GM21529 (cell line): Measurements from ENCODE around the gene ANKDD1A.

ENCODE experiments used
- ATAC-seq: cut with Tn5 transposase; IDR thresholded peaks from one replicate; pipeline ENCODE4 v1.9.1; 2021; ENCODE audit not compliant: unreplicated experiment

ANKDD1A gene

DNA sequence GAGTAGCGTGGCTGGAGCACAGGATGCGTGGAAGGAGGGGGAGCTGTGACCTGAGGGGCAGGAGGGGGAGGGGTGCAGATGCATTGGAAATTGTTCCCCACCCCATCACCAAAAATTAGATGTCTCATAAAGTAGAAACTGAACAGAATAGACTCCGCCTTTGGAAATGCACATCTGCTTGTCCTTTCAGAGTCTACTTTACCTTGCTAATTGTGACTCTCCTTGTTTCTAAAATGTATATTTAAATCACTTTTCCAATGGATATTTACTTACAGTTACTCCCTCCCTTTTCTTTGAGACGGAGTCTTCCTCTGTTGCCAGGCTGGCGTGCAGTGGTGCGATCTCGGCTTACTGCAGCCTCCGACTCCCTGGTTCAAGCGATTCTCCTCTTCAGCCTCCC lies 47.4 kb downstream of the ANKDD1A start:
- no peak for ATAC-seq

DNA sequence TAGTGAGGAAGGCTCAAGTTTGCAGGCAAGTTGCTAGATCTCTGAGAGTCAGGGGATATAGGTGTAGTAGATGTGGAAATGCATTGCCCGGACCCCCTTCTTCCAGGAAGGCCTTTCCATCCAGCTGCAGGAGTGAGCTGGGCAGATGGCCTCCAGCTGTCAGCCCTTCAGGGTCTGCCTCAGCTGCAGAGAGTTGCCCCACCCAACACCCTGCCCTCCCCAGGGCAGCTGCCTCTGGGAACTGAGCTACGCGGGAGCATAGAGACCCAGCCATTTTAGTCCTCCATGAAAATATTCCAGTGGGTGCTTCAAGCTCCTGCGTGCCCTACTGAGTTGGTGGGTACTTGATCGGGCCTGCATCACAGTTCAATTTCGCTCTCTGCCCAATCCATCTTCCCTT lies 48.5 kb downstream of the ANKDD1A start:
- no peak for ATAC-seq

GRCh38 chr15:64961013-64961412 lies 49.3 kb downstream of the ANKDD1A start:
- ATAC-seq: no peak

DNA sequence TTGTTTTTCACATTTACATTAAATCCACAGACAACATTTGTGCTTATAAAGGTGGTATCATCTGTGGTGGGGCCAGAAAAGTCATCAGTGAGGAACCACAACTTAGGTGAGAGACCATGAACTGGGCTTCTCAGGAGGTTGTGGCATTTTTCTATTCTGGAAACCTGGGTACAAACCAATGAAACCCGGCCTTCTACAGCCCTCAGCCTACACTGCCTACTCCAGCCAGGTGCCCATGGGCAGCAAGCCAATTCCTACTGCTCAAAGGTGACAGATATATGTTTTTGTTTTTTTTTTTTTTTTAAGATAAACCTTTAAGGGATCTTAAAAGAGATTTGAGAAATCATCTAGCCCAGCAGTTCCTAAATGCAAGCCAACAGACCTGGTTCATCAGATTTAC lies 57.7 kb downstream of the ANKDD1A start:
- no peak for ATAC-seq

DNA sequence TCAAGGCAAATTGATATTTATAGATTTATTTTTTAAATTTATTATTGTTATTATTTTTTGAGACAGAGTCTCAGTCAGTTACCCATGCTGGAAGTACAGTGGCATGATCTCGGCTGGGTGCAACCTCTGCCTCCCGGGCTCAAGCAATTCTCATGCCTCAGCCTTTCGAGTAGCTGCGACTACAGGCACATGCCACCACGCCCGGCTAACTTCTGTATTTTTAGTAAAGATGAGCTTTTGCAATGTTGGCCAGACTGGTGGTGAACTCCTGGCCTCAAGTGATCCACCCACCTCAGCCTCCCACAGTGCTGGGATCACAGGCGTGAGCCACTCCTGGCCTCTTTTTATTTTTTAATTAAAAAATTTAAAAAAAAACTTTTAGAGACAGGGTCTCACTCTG lies 59.0 kb downstream of the ANKDD1A start:
- ATAC-seq: no peak

DNA sequence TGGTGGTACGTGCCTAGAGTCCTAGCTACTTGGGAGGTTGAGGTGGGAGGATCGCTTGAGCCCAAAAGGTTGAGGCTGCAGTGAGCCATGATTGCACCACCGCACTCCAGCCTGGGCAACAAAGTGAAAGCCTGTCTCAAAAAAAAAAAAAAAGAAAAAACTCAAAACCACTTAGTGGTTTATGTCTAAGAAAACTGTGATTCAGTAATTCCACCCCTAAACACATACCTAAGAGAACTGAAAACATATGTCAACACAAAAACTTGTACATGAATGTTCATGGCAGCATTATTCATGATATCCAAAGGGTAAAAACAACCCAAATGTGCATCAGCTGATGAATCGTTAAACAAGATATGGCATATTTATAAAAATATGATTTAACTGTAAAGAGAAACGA lies 63.7 kb downstream of the ANKDD1A start:
- ATAC-seq: no peak

DNA sequence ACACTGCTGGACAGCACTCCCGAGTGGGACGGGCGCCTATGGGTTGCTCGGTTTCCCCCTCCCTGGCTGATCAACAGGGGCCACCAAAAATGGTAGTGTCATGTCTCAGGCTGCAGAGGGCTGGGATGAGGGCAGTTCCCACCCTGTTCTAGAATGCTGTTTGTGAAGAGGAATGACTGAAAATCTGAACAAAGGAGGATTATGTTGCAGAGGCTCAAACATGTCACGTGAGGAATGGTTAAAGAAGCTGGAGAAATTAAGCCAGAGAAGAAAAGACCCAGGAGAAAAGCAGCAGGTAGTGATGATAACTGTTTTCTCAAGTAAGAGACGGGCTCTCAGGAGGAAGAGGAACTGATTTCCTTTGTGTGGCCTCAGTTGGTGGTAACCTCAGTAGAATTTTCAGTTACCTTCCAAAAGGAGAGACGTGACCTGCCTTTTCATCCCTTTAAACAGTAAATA lies 67.6 kb downstream of the ANKDD1A start:
- ATAC-seq: no peak

DNA sequence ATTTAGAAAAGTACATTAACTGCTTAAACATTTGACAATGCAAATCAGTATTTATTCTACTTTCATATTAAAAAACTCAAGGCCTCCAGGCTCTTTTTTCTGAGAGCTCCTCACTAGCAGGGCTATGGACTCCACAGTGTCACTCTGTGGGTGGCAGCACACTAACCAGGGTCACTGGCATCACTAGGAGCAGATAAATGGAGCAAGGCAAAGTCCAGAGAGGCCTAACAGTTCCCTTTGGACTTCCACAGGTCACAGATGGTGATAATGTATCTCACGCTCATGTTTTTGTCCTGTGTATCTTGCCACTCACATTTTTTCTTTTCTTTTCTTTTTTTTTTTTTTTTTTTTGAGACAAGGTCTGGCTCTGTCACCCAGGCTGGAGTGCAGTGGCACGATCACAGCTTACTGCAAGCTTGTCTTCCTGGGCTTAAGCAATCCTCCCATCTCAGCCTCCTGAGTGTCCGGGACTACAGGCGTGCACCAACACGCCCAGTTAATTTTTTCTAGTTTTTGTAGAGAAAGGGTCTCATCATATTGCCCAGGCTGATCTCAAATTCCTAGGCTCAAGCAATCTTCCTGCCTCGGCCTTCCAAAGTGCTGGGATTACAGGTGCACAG lies 70.2 kb downstream of the ANKDD1A start:
- no peak for ATAC-seq

GRCh38 chr15:64982472-64982871 lies 70.8 kb downstream of the ANKDD1A start:
- ATAC-seq: no peak

DNA sequence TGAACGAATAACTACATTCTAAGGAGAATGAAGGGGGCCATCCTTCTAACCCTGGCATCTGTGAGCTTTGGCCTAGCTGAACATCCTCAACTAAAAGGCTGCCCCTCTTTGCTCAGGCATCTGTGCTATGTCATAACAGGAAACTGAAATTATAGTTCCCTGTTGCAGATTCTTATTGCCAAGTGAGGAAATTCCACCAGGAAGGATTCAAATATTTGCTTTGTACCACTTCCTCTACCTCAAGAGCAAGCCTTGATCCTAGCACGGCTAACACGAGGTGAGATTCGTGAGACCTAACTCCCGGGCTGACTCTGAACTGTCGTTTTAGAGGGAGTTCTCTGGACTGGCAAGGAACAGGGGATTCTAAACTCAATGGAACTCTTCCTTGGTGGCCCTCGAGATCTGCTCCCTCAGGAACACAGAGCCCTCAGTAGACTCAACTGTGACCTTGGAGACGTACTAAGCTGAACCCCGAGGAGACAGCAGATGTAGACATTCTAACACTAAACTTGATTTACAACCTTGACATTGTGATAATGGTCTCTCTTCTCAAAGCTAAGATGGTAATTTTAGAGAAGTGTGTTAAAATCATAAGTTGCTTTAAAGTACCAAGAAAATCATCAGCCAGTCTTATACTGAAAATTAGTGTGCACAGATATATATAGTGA lies 73.8 kb downstream of the ANKDD1A start:
- ATAC-seq: no peak

- ATAC-seq: no peak
Measured at GRCh38 chr15:64987136-64987535, 75.4 kb downstream of the ANKDD1A start.

- peak; percentile 93 for ATAC-seq
Measured at GRCh38 chr15:64989416-64990167, 77.9 kb downstream of the ANKDD1A start, which contains the start of gene SPG21. Gene SPG21, minus strand, starts transcription at chr15:64989914. Its CDS starts 6,345 bp downstream, at chr15:64983569.

- ATAC-seq: no peak
Measured at GRCh38 chr15:64990168-64990470, 78.4 kb downstream of the ANKDD1A start.

DNA sequence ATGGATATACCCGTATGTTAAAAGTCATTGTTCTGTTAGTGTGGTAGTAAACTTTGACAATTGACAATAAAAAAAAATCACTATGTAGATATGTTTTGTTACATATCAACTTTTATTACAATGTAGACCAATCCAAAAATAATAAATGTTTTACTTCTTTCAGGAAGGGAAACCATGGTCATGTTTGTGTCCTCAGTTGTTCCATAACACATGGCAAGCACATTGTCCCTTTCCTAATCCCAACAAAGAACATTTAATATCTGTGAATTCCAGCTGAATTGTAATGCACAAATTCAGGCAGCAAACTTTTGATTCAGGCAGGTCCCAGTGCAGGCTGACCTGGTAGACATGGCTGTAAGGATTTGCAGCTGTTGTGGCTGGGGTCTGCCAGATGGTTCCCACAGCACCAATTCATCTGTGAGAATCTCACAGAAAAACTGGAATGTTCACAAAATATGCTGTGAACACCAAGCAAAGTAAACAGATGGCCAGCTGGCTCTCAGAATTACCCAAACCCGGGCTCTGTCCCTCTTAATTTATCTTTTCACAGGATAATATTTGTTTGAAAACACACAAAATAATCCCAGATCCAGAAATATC lies 79.9 kb downstream of the ANKDD1A start:
- no peak for ATAC-seq

GRCh38 chr15:64993290-64993689 lies 81.6 kb downstream of the ANKDD1A start:
- no peak for ATAC-seq

DNA sequence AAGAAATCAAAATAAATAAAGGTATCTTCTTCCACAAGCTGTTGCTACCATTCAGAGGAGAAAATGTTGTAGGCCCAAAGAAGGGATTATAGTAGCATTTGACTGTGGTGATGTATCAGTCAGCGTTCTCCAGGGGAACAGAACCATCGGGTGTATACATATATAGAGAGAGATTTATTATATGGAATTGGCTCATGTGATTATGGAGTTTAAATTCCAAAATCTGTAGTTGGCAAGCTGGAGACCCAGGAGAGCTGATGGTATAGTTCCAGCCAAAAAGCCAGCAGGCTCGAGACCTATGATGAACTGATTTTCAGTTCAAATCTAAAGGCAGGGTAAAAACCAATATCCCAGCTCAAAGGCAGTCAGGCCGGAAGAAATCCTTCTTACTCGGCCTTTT lies 85.4 kb downstream of the ANKDD1A start:
- no peak for ATAC-seq

DNA sequence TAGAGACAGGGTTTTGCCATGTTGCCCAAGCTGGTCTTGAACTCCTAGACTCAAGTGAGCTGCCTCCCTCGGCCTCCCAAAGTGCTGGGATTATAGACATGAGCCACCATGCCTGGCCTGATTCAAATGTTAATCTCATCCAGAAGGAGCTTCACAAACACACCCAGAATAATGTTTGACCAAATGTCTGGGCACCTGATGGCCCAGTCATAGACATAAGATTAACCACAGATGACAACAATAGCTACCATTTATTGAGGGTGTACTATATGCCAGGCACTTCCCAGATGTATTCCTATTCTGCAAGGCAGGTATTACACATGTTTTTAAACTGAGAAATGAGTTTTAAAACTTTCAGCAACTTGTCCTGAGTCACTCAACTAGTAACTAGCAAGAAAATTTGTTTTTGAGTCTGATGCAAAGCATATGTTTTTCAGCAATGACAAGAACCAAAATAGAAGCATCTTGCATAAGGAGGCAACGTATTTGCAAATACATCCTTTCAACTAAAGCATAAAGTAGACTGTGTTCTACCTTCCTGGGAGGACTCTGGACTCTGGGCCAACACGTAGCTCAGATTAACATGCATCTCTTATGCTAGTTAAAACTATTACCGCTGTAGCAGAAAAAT lies 86.2 kb downstream of the ANKDD1A start:
- ATAC-seq: no peak

DNA sequence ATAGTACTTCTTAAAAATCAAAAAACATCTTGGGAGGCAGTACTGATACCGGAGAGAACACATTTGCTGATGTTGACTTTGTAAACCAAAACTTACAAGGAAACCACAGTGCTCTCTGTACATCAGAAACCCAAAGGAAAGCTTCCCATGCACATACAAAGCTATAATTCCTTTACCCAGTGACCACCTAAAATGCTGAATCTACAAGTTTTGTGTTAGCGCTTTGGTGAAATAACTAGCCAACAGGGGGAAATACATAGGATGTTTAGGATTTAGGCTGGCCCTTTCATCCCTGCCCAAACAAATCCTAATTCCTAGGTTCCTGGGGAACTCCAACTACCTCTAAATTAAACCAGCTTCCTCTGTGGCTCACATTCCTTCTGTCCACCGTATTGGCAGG lies 93.3 kb downstream of the ANKDD1A start:
- no peak for ATAC-seq

DNA sequence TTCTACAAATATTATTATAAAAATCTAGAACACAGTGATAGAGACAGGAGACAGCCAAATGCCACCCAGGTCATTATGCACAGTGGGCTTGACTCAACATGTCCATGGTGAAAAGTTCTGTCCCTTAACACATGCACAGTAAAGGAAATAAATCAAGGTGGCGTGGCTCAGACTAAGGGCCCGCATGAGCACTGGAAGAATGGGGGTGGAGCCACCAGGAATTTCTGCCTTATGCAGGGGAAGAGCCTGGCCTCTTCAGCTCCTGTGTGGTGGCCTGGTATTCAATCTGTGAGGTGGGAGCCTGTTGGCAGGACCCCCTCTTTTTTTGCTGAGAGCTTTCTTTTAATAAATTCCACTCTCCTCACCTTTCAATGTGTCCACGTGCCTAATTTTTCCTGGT lies 95.2 kb downstream of the ANKDD1A start:
- ATAC-seq: no peak
